ENCODE data around the gene CPN1.

CPN1 gene

DNA sequence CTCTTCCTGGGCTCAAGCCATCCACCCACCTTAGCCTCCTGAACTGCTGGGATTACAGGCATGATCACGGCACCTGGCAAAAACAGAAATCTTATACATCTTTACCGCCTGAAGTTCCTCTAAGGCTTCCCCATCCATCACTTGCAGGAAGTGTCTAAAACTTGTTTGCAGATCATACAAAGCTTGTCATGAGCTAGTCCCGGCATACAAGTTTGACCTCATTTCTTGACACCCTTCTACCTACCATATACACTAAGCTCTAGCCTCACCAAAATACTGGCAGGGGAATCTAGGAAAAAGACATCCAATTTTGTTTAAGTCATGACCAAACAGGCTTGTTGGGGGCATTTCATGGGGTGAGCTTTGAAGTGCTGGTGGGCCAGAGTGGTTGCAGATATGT lies 86.4 kb downstream of the CPN1 start:
- no peak for DNase-seq

DNA sequence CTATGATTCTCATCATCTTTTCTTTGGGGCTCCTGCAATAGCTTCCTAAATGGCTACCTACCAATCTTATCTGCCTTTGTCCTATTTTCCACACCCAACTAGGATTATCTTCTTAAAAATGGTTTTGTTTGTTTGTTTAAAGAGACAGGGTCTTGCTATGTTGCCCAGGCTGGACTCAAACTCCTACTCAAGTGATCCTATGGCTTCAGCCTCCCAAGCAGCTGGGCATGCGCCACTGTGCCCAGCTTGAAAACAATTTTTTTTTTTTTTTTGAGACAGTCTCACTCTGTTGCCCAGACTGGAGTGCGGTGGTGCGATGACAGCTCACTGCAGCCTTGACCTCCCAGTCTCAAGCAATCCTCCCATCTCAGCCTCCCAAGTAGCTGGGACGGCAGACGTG lies 86.9 kb downstream of the CPN1 start:
- DNase-seq: no peak

DNA sequence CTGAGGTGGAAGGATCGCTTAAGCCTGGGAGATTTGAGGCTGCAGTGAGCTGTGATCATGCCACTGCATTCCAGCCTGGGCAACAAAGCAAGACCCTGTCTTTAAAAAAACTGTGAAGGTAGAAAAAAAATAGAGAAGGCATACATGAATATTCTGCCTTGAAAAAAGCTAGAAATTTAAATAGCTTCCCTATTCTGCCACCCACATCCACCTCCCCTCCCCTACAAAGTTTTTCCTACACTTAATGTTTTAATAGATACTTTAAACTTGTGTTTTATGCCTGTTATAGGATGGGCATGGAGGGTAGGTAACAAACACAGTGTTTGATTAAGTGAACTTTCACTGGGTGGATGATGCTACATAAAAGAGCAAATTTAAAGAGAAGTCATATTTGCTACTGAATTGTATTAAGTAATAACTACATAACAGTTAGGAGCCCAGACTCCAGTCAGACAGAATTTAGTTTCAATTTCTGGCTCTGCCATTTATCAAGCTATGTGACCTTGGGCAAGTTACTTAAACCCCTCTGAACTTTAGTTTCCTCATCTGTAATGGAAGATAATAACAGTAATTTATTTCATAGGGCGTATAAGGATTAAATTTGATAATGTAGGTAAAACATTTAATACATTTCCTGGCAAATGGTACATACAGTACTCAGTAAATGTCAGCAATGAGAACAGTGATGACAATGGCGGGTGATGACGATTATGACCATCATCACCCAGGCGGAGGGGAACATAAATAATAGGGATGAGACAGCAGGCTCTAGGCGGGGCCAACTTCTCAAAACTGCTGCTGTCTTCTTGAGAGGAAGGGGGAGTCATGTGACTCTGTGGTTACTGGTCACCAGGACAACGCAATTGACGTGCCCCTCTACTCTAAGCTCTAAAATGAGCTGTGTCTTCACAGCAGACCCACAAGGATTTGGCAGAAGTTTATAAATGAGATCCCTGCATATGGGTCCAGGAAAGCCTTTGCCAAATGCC lies 87.7 kb downstream of the CPN1 start:
- peak; percentile 56 for DNase-seq

Data from activated CD4-positive, alpha-beta T cell treated with anti-CD3 and anti-CD28 coated beads, Interleukin-10, Interleukin-2, amounts not matched to agents 100 ng/mL and 50 ng/mL, durations not matched to agents 16 hours and 8 hours (primary cell).